ENCODE measurements around the gene PRRX1.

PRRX1 gene

GRCh38 chr1:170695955-170696590 is 32.1 kb downstream of the PRRX1 start:
- in situ Hi-C loops (cut with MboI; ENCODE audit: low pct_unique_long_range_greater_than_20kb, low sequenced_read_pairs, unreplicated experiment): loop anchor here (25.0 kb wide), 1 partner anchor 191 kb away; no protein-coding TSS in a partner anchor

GRCh38 chr1:170696591-170697290 is 32.8 kb downstream of the PRRX1 start:
- no peak for TF ChIP-seq CTCF (IDR thresholded peaks at IDR 0.05; ENCODE audit: extremely low read depth, insufficient read depth, missing control alignments)
- DNase-seq (ENCODE audit: low spot score): no peak
- in situ Hi-C loops (cut with MboI; ENCODE audit: low pct_unique_long_range_greater_than_20kb, low sequenced_read_pairs, unreplicated experiment): loop anchor here (25.0 kb wide), 1 partner anchor 191 kb away; no protein-coding TSS in a partner anchor

More at GRCh38 chr1:170695955-170696590, 32.1 kb downstream of the PRRX1 start:
- DNase-seq (ENCODE audit: low spot score): no peak
- no peak for TF ChIP-seq CTCF (IDR thresholded peaks at IDR 0.05; ENCODE audit: extremely low read depth, insufficient read depth, missing control alignments)

GRCh38 chr1:170697316-170697715 is 33.4 kb downstream of the PRRX1 start:
- in situ Hi-C loops (cut with MboI; ENCODE audit: low pct_unique_long_range_greater_than_20kb, low sequenced_read_pairs, unreplicated experiment): loop anchor here (25.0 kb wide), 1 partner anchor 190 kb away; no protein-coding TSS in a partner anchor
- DNase-seq (ENCODE audit: low spot score): no peak
- TF ChIP-seq CTCF (IDR thresholded peaks at IDR 0.05; ENCODE audit: extremely low read depth, insufficient read depth, missing control alignments): no peak

GRCh38 chr1:170698301-170699275 is 34.7 kb downstream of the PRRX1 start:
- in situ Hi-C loops (cut with MboI; ENCODE audit: low pct_unique_long_range_greater_than_20kb, low sequenced_read_pairs, unreplicated experiment): loop anchor here (25.0 kb wide), 1 partner anchor 189 kb away; no protein-coding TSS in a partner anchor
- no peak for DNase-seq (ENCODE audit: low spot score)
- no peak for TF ChIP-seq CTCF (IDR thresholded peaks at IDR 0.05; ENCODE audit: extremely low read depth, insufficient read depth, missing control alignments)

- no peak for TF ChIP-seq CTCF (IDR thresholded peaks at IDR 0.05; ENCODE audit: extremely low read depth, insufficient read depth, missing control alignments)
- DNase-seq (ENCODE audit: low spot score): no peak
- in situ Hi-C loops (cut with MboI; ENCODE audit: low pct_unique_long_range_greater_than_20kb, low sequenced_read_pairs, unreplicated experiment): loop anchor here (25.0 kb wide), 1 partner anchor 188 kb away; no protein-coding TSS in a partner anchor
Observed at GRCh38 chr1:170699696-170700095, 35.8 kb downstream of the PRRX1 start.

Measured in GM13977 (cell line).